H1 (cell line): ENCODE data around the gene MAGI1. TPM values are rescaled to one million over a fixed set of nuclear protein-coding genes. Genes with fewer than 3 reads are reported as not detected.

Source experiments
- CTCF ChIA-PET: fragments of 300-600 bp; sonication (Branson Sonifier 250); formaldehyde crosslinking; loops from one replicate; lab custom pipeline; 2021; ENCODE audit not compliant: partially characterized antibody; lab: Charles Lee
- POLR2A ChIA-PET: fragments of 300-600 bp; sonication (Branson Sonifier 250); formaldehyde crosslinking; loops from one replicate; lab custom pipeline; 2021; ENCODE audit warnings: inconsistent platforms; ENCODE audit not compliant: partially characterized antibody; lab: Charles Lee
- DNase-seq, 2 experiments: peaks; one replicate each; pipeline versions ENCODE4 v3.0.0 to v3.0.0-alpha.2; 2010 to 2022; ENCODE audit warnings: low spot score in 2 of 2, low read depth in 1 of 2, mixed read lengths in 1 of 2
- FAIRE-seq: peaks from 2 replicates; lab custom pipeline; 2011; peaks lifted over from hg19 to GRCh38; lab: Jason Lieb, UNC
- H2AFZ ChIP-seq: 2 replicates; pipeline ENCODE4 v1.8.1; 2012; ENCODE audit warnings: low read length, inconsistent platforms
- H2AK5ac ChIP-seq: 2 replicates; pipeline ENCODE4 v1.6.1; 2013; ENCODE audit warnings: low read depth, low read length
- H2BK120ac ChIP-seq: replicated peaks from 2 replicates; pipeline ENCODE3; 2013; ENCODE audit warnings: low read depth, low read length, inconsistent platforms
- H2BK12ac ChIP-seq: 2 replicates; pipeline ENCODE4 v1.6.1; 2013; ENCODE audit warnings: low read depth, low read length
- H2BK15ac ChIP-seq: 2 replicates; pipeline ENCODE4 v1.6.1; 2013; ENCODE audit warnings: low read length
- H2BK20ac ChIP-seq: 2 replicates; pipeline ENCODE4 v1.6.1; 2013; ENCODE audit warnings: low read length
- H2BK5ac ChIP-seq: 2 replicates; pipeline ENCODE4 v1.6.1; 2013; ENCODE audit warnings: low read depth, low read length
- H3K14ac ChIP-seq: 2 replicates; pipeline ENCODE4 v1.6.1; 2013; ENCODE audit warnings: inconsistent platforms; ENCODE audit not compliant: insufficient read length
- H3K18ac ChIP-seq: 2 replicates; pipeline ENCODE4 v1.6.1; 2013; ENCODE audit warnings: low read length; ENCODE audit errors: extremely low read depth
- H3K23ac ChIP-seq: 2 replicates; pipeline ENCODE4 v1.6.1; 2013; ENCODE audit warnings: inconsistent platforms; ENCODE audit not compliant: insufficient read length
- H3K23me2 ChIP-seq: 2 replicates; pipeline ENCODE4 v1.6.1; 2013; ENCODE audit warnings: low read depth, low read length
- H3K27ac ChIP-seq: 2 replicates; pipeline ENCODE4 v1.6.1; 2011; ENCODE audit warnings: low read depth, low read length, inconsistent platforms
- H3K27me3 ChIP-seq, 4 experiments: replicated peaks in 1 of 4; 1 replicate in 1 of 4; 2 replicates in 3 of 4; pipeline versions ENCODE4 v1.6.1 to v1.8.1; 2011 to 2013; ENCODE audit warnings: low read length in 3 of 4, mild to moderate bottlenecking in 3 of 4, inconsistent platforms in 2 of 4, mixed read lengths in 2 of 4, moderate library complexity in 1 of 4; ENCODE audit not compliant: control insufficient read depth in 3 of 4, insufficient read depth in 3 of 4; ENCODE audit errors: extremely low read depth in 1 of 4
- H3K36me3 ChIP-seq, 4 experiments: 2 replicates each; pipeline versions ENCODE4 v1.6.1 to v1.8.1; 2011 to 2013; ENCODE audit warnings: mild to moderate bottlenecking in 4 of 4, low read length in 3 of 4, moderate library complexity in 2 of 4, control low read depth in 1 of 4, inconsistent platforms in 1 of 4; ENCODE audit not compliant: insufficient read depth in 4 of 4, control insufficient read depth in 2 of 4
- H3K4ac ChIP-seq: replicated peaks from 2 replicates; pipeline ENCODE3; 2013; ENCODE audit warnings: low read length, low read depth, mixed read lengths, inconsistent platforms; ENCODE audit not compliant: insufficient read length
- H3K4me1 ChIP-seq, 4 experiments: replicated peaks in 1 of 4; 1 replicate in 1 of 4; 2 replicates in 3 of 4; pipeline versions ENCODE4 v1.6.1 to v1.8.1; 2011 to 2013; ENCODE audit warnings: low read length in 3 of 4, inconsistent platforms in 2 of 4, mixed read lengths in 1 of 4; ENCODE audit not compliant: insufficient read depth in 4 of 4, control insufficient read depth in 3 of 4
- H3K4me2 ChIP-seq, 2 experiments: 2 replicates each; pipeline versions ENCODE4 v1.6.1 to v1.8.1; 2011 to 2013; ENCODE audit warnings: low read depth in 2 of 2, low read length in 2 of 2, control low read depth in 1 of 2, inconsistent platforms in 1 of 2, mild to moderate bottlenecking in 1 of 2; ENCODE audit not compliant: insufficient read depth in 1 of 2
- H3K4me3 ChIP-seq, 4 experiments: fragments of 200-600, 300-600 bp in 1 of 4; sonication (generic), shearing (Covaris generic), sonication (Bioruptor Twin) in 1 of 4; 2 replicates each; pipeline versions ENCODE4 v1.5.1 to v1.8.1; 2011 to 2016; ENCODE audit warnings: low read length in 4 of 4, low read depth in 3 of 4, control low read depth in 2 of 4, inconsistent platforms in 2 of 4, mild to moderate bottlenecking in 2 of 4, mixed read lengths in 1 of 4, moderate library complexity in 1 of 4; ENCODE audit not compliant: insufficient read depth in 2 of 4; ENCODE audit errors: extremely low read depth in 1 of 4
- H3K56ac ChIP-seq: replicated peaks from 2 replicates; pipeline ENCODE3; 2013; ENCODE audit warnings: low read depth, mild to moderate bottlenecking, mixed read lengths, low read length, inconsistent platforms; ENCODE audit not compliant: insufficient read length
- H3K79me1 ChIP-seq: 2 replicates; pipeline ENCODE4 v1.6.1; 2013; ENCODE audit warnings: low read depth, low read length, control low read depth
- H3K79me2 ChIP-seq, 2 experiments: 2 replicates each; pipeline versions ENCODE4 v1.6.1 to v1.8.1; 2012 to 2013; ENCODE audit warnings: low read length in 2 of 2, mild to moderate bottlenecking in 2 of 2, inconsistent platforms in 1 of 2; ENCODE audit not compliant: insufficient read depth in 2 of 2, control insufficient read depth in 1 of 2
- H3K9ac ChIP-seq, 4 experiments: replicated peaks in 1 of 4; 1 replicate in 1 of 4; 2 replicates in 3 of 4; pipeline versions ENCODE4 v1.6.1 to v1.8.1; 2011 to 2013; ENCODE audit warnings: low read depth in 3 of 4, low read length in 3 of 4, control low read depth in 2 of 4, mild to moderate bottlenecking in 2 of 4, moderate library complexity in 2 of 4, inconsistent platforms in 1 of 4; ENCODE audit errors: extremely low read depth in 1 of 4
- H3K9me3 ChIP-seq, 2 experiments: 2 replicates each; pipeline versions ENCODE4 v1.6.1 to v1.8.1; 2012 to 2013; ENCODE audit warnings: mild to moderate bottlenecking in 2 of 2, moderate library complexity in 2 of 2, control low read depth in 1 of 2, inconsistent platforms in 1 of 2, low read depth in 1 of 2, low read length in 1 of 2, mixed read lengths in 1 of 2; ENCODE audit not compliant: insufficient read depth in 2 of 2
- H4K20me1 ChIP-seq, 2 experiments: replicated peaks in 1 of 2; 2 replicates each; pipeline versions ENCODE3 to v1.8.1; 2011 to 2013; ENCODE audit warnings: inconsistent platforms in 2 of 2, low read length in 2 of 2, mild to moderate bottlenecking in 1 of 2; ENCODE audit not compliant: insufficient read depth in 2 of 2, control insufficient read depth in 1 of 2
- H4K5ac ChIP-seq: 2 replicates; pipeline ENCODE4 v1.6.1; 2013; ENCODE audit warnings: low read length, low read depth, mixed read lengths, inconsistent platforms; ENCODE audit not compliant: insufficient read length
- H4K8ac ChIP-seq: 2 replicates; pipeline ENCODE4 v1.8.0; 2013; ENCODE audit warnings: mild to moderate bottlenecking, moderate library complexity, low read length, inconsistent platforms; ENCODE audit not compliant: insufficient read depth; ENCODE audit errors: extremely low read depth
- H4K91ac ChIP-seq: replicated peaks from 2 replicates; pipeline ENCODE3; 2013; ENCODE audit warnings: low read length, mixed read lengths, inconsistent platforms; ENCODE audit not compliant: insufficient read length
- CHD1 ChIP-seq: IDR thresholded peaks from 2 replicates; pipeline ENCODE4 v1.6.1; 2012; ENCODE audit warnings: low read depth, low read length, improper control_type of control experiment
- GTF2F1 ChIP-seq: IDR thresholded peaks from 2 replicates; pipeline ENCODE4 v1.6.1; 2012; ENCODE audit warnings: low read depth, low read length, improper control_type of control experiment, borderline replicate concordance
- KDM4A ChIP-seq: IDR thresholded peaks from one replicate; pipeline ENCODE4 v1.7.1; 2012; ENCODE audit warnings: low read depth, mild to moderate bottlenecking, moderate library complexity, low read length, inconsistent platforms; ENCODE audit not compliant: severe bottlenecking
- NANOG ChIP-seq: IDR thresholded peaks from 2 replicates; pipeline ENCODE4 v1.6.1; 2011; ENCODE audit warnings: low read length, low read depth, mild to moderate bottlenecking, inconsistent platforms; ENCODE audit not compliant: insufficient read depth, poor library complexity, severe bottlenecking
- RBBP5 ChIP-seq: IDR thresholded peaks from 2 replicates; pipeline ENCODE4 v1.7.1; 2012; ENCODE audit warnings: low read depth, mild to moderate bottlenecking, inconsistent platforms, low read length, moderate library complexity, borderline replicate concordance
- RNF2 ChIP-seq: fragments of 200-900, 300-1000 bp; sonication (generic); IDR thresholded peaks from 2 replicates; pipeline ENCODE4 v1.7.1; 2016; ENCODE audit warnings: borderline replicate concordance, low read depth, mild to moderate bottlenecking, antibody characterized with exemption, low read length; ENCODE audit not compliant: poor library complexity, severe bottlenecking; ENCODE audit errors: missing control alignments
- WGBS, 2 experiments: shearing (Covaris generic) in 1 of 2; methylation state at CpG; one replicate each; pipeline versions ENCODE4 v1.1.6 to v1.1.7; 2013 to 2015; ENCODE audit warnings: low lambda C conversion rate in 2 of 2, mixed read lengths in 2 of 2, inconsistent platforms in 1 of 2, low coverage in 1 of 2, missing lambda C conversion rate in 1 of 2; ENCODE audit not compliant: insufficient replicate concordance in 2 of 2, insufficient coverage in 1 of 2, insufficient read length in 1 of 2; ENCODE audit errors: extremely low coverage in 1 of 2, missing lambda C conversion rate in 1 of 2; 5-methylcytosine and 5-hydroxymethylcytosine counted together
- polyA plus RNA-seq, 7 experiments: library from polyadenylated mRNA; depleted of rRNA in 3 of 7; stranded (reverse) in 5 of 7; unstranded in 2 of 7; fragments of >200 nt in 5 of 7; fragments of 200-250 nt in 2 of 7; gene quantifications; 1 replicate in 5 of 7; 2 replicates in 1 of 7; 4 replicates in 1 of 7; pipeline versions ENCODE4 v1.2.1 to v1.2.3, GENCODE V29; 2011 to 2013; ENCODE audit warnings: missing spikeins in 2 of 7, mixed read lengths in 2 of 7
- total RNA-seq: library from RNA; stranded (reverse); fragmentation: NEBNext Ultra II Directional; extraction: Animal tissue kit (Norgen Biotek cat#: 25700); gene quantifications from 2 replicates; pipeline ENCODE4 v1.2.1, GENCODE V29; 2021
- TF ChIP-seq, protein P1 (sequence below): IDR thresholded peaks from 2 replicates; pipeline ENCODE4 v1.6.1; 2012; ENCODE audit warnings: low read length, inconsistent platforms

Gene MAGI1
- total and polyA plus RNA-seq, 2 of the 8 experiments (the other 6 are each of a cell fraction or from before 2014, with no cell fraction given) = 19.8 to 78.0 TPM

- Histone ChIP-seq H3K23me2 (peaks cover 9% of the 10 kb centered on the region; the same call in 1 of the 2 replicates), H3K9ac (no peak overlapping the region), H3K4me3 (no peak overlapping the region), H3K9me3 (peaks cover 0 to 4% of the 10 kb centered on the region in 2 experiments; a peak in 1 of 4 replicates), H4K5ac (no peak overlapping the region), H3K56ac (no peak overlapping the region), H2BK15ac (no peak overlapping the region), H3K27me3 (peaks cover 0 to 6% (median 0%) of the 10 kb centered on the region in 4 experiments; a peak in 1 of 7 replicates), H3K4me1 (peaks cover 8 to 23% (median 15%) of the 10 kb centered on the region in 4 experiments), H3K4ac (no peak overlapping the region), H3K18ac (no peak overlapping the region), H4K8ac (no peak overlapping the region), H2BK20ac (no peak overlapping the region), H4K20me1 (peaks cover 0 to 7% of the 10 kb centered on the region in 2 experiments), H2AK5ac (no peak overlapping the region), H3K79me2 (peaks cover 13 to 81% of the 10 kb centered on the region in 2 experiments), H3K79me1 (peaks cover 7% of the 10 kb centered on the region), H3K23ac (no peak overlapping the region), H2BK12ac (no peak overlapping the region), H3K4me2 (no peak overlapping the region), H3K27ac (no peak overlapping the region), H3K36me3 (no peaks in the 10 kb centered on the region), H2BK120ac (no peak overlapping the region), H2AFZ (no peak overlapping the region), H3K14ac (no peak overlapping the region), H2BK5ac (no peak overlapping the region), H4K91ac (no peak overlapping the region)
- DNase-seq (no peak), FAIRE-seq (peak; percentile 28)
- CTCF ChIA-PET = interaction anchor here (1.1 to 2.2 kb wide), 2 partner anchors 11 to 17 kb away, joined by 3 to 6 read pairs; no protein-coding TSS in a partner anchor
- POLR2A ChIA-PET = interaction anchor here (1.8 kb wide), 1 partner anchor 12 kb away, joined by 6 read pairs; no protein-coding TSS in a partner anchor
- 75% methylated on average over 3 of the region's 3 CpGs; no CpG with 5 or more reads in 1 of the 2 experiments for WGBS, 2 experiments
- no peak for TF ChIP-seq KDM4A
- no peak for TF ChIP-seq GTF2F1
- TF ChIP-seq RNF2 = no peak
- no peak for TF ChIP-seq RBBP5
- TF ChIP-seq, protein P1, sequence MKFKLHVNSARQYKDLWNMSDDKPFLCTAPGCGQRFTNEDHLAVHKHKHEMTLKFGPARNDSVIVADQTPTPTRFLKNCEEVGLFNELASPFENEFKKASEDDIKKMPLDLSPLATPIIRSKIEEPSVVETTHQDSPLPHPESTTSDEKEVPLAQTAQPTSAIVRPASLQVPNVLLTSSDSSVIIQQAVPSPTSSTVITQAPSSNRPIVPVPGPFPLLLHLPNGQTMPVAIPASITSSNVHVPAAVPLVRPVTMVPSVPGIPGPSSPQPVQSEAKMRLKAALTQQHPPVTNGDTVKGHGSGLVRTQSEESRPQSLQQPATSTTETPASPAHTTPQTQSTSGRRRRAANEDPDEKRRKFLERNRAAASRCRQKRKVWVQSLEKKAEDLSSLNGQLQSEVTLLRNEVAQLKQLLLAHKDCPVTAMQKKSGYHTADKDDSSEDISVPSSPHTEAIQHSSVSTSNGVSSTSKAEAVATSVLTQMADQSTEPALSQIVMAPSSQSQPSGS = no peak
- no peak for TF ChIP-seq CHD1
- TF ChIP-seq NANOG = no peak
Measured at GRCh38 chr3:65537109-65537508, 501.6 kb downstream of the MAGI1 start.
